Right lobe of liver (tissue), 4 donors: Measurements from ENCODE around the gene RAET1L.

Source experiments
- POLR2A ChIP-seq: fragments of 450-650 bp; IDR thresholded peaks from one replicate; pipeline ENCODE4 v1.6.1; 2017; ENCODE audit warnings: antibody characterized with exemption, mild to moderate bottlenecking
- TF ChIP-seq, protein P1 (sequence below), 4 donors: fragments of 200-600 bp in 3 of 4; fragments of 450-650 bp in 1 of 4; IDR thresholded peaks; one replicate each; pipeline versions ENCODE4 v1.5.1 to v1.8.0; 2016 to 2022; ENCODE audit warnings: antibody characterized with exemption in 4 of 4, mild to moderate bottlenecking in 2 of 4
- donor health status: DM: no; HTN: no; CAD: no.
- donor health status: DM: no; HTN: no; CAD: no.
- donor health status: DM: no; HTN: yes; CAD: no.

DNA sequence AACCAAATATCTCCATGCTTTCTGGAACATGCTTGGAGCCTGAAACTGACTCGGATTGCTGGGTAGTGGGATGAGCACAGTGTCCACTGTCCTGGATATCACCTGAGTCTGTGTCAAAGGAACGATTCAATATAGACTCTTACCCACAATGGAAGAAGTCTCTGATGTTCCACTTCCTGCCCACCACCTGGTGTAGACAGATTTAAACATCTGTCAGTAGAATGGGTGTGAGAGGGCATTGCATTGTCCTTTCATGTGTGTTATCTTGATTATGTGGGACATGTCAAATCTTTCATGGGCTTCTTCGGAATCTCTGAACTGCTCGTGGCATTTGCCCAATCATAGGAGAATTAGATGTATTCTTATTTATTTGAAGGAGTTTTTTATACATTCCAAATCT, 22.8 kb upstream of the RAET1L start:
- TF ChIP-seq, protein P1, sequence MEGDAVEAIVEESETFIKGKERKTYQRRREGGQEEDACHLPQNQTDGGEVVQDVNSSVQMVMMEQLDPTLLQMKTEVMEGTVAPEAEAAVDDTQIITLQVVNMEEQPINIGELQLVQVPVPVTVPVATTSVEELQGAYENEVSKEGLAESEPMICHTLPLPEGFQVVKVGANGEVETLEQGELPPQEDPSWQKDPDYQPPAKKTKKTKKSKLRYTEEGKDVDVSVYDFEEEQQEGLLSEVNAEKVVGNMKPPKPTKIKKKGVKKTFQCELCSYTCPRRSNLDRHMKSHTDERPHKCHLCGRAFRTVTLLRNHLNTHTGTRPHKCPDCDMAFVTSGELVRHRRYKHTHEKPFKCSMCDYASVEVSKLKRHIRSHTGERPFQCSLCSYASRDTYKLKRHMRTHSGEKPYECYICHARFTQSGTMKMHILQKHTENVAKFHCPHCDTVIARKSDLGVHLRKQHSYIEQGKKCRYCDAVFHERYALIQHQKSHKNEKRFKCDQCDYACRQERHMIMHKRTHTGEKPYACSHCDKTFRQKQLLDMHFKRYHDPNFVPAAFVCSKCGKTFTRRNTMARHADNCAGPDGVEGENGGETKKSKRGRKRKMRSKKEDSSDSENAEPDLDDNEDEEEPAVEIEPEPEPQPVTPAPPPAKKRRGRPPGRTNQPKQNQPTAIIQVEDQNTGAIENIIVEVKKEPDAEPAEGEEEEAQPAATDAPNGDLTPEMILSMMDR (IDR thresholded peaks at IDR 0.05): no peak
- no peak for TF ChIP-seq POLR2A
